GM19099 (cell line): Measurements from ENCODE around the gene ALX4.

ENCODE experiments used
- POLR2A ChIP-seq: IDR thresholded peaks from 3 replicates; pipeline ENCODE4 v1.6.1; 2011; ENCODE audit warnings: low read depth; ENCODE audit not compliant: insufficient read length; ENCODE audit errors: extremely low read depth

The ALX4 gene

DNA sequence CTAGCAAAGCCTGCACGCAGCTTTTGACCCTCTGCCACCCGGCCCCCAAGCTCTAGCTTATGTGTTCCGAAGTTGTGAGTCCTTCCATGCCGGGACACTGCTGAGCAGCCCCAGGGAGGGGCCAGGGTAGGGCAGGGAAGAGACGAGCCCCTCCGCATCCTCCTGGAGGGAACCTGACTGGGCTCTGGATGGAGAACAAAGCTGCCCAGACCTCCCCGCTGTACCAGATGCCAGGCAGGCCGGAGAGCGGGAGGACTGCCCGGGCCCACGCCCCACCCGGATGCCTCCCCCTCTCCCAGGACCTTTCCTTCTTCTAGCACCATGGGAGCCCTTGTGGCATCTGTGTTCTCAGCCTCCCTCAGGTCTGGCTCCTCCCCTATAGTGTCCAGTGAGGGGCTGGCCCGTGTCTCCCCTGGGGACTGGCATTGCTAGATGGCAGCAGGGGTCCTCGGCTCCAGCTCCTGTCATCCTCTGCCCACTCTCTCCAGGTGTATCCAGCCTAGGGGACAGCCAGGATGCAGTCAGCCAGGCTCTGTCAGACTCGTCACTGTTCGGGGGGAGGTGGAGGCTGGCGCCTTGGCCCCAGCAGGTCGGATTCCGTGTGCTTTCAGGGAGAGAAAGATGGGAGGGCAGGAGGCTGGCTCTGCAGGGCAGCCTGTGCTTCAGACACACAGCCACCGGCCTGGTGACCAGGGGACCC, 46.1 kb downstream of the ALX4 start:
- TF ChIP-seq POLR2A = no peak

DNA sequence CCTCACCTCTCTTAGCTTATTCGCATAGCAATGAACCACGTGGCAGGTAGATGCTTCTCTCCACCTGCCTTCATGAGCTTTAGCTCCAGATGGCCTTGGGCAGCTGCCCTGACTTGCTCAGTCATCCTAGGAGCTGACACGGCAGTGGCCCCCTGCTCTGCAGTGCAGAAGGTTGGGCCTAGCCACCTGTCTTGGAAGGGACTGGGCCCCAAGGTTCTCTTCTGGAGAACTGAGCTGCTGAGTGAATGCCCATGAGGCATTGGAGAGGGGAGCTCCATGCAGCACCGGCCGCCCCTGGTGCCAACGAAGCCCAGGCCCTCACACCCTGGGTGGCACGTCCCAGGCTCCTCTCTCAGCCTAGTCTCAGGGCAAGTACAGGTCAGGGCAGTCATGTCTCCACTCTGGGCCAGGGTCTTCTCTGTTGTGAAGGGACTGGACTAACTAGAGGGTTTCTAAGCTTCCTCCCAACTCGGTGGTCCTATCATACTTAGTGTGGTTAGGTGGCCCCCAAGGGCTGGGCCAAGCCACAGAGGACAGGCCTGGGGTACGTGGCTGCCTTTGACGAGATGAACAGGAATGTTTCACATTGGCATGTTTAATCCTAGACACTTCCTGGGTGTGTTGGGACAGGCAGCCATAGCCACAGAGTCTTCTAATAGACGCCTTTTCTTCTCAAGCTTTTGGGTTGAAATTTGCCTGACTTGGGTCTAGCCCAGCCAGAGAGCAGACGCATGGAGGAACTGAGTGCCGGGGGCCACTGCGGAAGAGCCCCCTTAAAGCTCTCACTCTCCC, 47.9 kb downstream of the ALX4 start:
- no peak for TF ChIP-seq POLR2A

DNA sequence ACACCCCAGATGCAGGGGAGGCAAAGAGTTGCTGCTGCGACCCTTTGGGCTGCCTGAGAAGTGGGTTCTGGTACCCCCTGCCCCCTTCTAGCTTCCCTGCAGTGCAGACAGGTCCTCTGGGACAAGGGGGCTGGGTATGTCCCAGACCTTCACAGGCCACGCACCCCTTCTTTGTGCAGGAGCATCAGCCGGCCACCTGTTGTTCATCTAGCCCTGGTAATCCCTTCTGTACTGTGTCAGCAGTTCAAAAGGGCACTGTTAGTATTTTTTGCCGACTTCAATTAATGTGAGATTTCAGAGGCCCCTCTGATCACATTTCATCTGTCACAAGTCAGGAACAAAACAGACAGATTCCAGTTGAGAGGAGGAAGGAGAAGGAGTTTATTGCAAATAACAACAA, 49.9 kb downstream of the ALX4 start:
- no peak for TF ChIP-seq POLR2A

DNA sequence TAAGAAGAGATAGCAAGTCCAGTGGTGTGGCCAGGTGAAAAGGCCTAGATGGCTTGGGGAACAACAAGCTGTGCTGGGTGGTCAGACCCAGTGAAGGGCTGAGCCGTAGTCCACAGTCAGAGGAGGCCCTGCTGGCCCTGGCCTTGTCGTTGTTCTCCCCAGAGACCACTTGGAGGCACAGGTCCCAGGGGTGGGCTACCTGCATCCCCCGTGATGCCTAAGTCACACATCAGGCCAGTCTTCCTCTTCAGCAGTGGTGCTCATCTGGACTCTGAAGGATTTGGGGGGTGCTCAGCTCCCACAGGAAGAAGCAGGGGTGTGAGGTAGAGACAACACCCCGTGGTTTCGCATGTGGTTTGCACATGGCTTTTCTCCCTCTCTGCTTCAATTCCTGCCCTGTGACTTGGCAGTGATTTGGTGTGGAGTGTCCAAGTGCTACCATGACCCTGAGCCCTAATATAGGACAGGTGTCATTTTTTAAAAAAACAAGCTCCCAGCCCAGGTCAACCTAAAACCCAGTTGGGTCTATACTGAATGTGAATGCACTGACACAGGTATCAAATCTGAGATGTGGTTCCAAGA, 51.0 kb downstream of the ALX4 start:
- TF ChIP-seq POLR2A = no peak

DNA sequence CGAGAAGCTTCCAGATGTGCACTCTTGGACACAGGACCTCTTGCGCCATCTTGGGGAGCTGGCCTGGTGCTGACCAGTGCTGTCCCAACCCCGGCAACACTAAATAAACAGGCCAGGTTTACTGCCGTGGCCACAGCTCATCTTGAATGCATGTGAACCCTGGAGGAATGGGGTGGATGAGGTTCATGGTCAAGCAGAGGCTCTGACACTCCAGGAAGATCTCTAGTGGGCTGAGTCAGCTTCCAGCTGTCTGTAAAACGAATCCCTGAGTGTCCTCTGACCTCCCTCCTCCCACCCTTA, 51.8 kb downstream of the ALX4 start:
- TF ChIP-seq POLR2A = no peak

DNA sequence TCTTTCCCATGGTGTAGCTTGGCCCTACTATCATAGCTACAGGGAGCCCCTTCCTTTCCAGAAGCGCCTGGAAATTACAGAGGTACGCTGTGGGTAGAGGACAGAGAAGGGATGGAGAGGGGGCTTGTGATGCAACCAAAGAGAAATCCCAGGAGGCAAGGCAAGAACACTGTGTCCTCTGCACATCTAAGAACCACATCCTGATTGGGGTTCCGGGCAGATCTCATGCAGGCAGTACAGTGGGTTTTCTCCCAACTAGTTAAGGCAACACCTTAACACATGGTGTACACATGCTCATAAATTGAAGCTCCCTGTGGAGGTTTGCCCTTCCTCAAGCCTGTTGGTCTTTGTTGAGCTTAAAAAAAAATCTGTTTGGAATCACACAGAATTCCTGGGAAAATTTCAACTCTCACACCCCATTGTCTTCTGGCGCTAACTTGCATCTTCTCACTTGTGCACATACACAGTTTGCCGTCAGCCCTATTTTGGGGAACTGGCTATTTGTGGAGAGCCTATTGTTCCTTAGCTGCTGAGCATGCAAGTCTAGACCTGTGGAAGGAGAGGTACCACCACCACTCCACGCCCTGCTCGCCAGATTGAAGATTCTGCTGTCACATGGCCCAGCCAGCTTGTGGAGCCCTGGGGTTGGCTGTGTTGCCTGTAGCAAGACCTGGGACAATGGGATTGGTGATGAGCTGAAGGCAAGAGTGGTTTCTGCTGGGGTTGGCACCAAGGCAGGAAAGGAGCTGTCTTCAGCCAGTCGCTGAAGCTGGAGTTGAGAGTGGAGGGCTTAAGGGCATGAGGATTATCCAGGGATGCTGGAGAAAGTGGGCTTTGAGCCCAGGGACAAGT, 52.4 kb downstream of the ALX4 start:
- no peak for TF ChIP-seq POLR2A

DNA sequence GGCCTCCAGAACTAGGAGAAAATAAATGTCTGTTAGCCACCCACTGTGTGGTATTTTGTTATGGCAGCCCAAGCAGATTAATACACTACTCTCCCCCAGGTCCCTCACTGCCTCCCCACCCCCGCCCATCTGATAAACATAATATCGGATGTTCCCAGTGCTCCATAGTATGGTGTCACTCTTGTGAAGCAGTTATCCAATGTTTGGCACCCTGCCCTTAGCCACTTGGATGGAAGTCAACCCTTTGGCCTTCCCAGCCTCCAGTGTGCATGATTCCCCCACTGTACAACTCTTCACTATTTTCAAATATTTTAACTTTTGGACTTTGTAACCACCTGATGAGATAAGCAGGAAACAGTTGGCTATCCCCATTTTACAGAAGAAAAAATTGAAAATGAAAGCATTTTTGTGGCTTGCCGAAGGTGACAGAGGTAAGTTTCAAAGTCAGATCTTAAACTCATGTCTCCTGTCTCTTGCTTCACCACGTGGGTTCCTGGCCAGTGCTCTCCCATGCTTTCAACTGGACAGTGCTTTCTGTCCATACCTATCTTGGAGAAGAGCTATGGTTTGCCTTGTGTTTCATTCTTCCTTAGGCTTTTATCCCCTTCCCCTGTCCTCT, 53.2 kb downstream of the ALX4 start:
- TF ChIP-seq POLR2A = no peak

DNA sequence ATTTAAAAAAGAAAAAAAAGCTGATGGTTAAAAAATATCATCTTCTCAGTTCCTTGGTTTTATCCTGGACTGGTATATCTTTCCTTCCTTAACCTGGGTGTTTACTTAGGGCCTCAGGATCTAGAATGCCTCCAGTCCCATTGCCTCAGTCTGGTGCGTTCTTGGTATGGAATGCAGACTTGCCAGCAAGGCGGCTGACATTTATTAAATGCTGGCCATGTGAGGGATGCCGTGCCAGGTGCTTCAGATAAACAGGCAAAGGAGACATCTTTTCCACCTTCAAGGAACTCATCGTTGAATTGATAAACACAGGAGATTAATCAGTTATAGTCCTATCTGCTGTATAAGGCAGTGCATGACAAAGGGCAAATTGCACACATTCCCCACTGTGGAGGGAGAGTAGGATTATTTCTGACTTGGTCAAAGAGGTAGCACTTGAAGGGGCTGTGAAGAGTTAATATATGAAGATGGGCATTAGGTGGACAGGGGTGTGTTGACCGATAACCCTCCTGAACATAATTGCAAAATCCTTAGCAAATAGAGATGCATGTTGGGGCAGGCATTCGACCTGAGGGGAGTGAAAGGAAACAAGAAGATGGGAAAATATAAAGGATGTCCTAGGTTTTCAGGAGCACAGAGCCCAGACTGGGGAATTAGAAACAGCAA, 54.4 kb downstream of the ALX4 start:
- no peak for TF ChIP-seq POLR2A

DNA sequence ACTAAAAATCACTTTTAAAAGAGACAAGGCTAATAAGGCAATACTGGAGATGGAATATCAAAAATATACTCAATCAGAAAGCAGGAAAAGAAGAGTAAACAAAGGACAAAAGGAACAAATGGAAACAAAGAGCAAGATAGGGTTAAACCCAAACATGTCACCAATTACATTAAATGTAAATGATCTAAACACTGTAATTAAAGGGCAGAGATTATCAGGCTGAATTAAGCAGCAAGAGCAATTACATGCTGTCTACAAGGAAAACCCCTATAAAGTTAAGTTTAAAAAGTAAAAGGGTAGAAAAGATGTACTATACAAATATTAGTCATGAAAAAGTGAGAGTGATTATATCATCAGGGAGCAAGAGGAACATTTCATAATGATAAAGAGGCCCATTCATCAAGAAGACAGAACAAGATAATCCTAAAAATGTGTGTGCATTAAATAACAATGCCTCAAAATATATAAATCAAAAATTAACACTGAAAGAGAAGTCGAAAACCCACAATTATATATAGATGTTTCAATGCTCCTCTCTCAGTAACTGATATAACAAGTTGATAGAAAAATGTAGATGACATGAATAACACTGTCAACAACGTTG, 56.8 kb downstream of the ALX4 start:
- no peak for TF ChIP-seq POLR2A

DNA sequence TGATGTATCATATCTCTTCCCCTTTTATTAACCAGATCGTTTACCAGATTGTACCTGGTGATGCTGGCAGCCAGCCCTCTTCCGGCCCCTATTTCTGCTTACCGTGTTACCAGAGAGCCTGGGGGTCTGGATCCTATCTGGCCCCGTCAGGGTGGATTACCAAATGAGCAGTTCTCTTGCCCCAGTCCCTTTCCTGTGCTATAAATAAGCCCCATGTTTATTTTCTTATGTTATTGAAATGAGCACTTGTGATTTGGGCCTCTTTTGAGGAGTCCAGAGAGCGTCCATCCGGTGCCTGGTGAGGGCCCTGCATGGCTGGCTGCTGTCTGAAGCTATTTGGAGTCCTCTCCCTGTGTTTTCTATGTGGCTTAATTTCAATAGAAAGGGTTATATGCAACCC, 59.5 kb downstream of the ALX4 start:
- no peak for TF ChIP-seq POLR2A

DNA sequence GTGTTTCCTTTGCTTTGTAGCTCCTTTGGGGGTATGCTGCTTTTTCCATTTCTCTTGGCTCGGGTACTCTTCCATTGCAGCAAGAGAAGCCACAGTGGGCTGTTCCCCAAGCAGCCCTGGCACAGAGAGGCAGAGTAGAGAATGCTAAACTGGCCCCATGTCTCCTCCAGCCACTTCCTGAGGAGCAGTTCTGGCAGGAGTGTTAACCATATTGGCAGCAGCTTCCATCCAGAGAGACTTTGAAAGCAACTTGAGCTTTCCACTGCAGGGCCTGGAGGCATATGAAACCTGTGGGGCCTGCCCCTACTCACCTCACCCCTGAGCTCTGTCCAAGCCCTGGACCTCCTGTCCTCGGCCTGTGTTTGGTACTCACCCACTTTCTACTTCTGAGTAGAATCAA, 61.8 kb downstream of the ALX4 start:
- no peak for TF ChIP-seq POLR2A

DNA sequence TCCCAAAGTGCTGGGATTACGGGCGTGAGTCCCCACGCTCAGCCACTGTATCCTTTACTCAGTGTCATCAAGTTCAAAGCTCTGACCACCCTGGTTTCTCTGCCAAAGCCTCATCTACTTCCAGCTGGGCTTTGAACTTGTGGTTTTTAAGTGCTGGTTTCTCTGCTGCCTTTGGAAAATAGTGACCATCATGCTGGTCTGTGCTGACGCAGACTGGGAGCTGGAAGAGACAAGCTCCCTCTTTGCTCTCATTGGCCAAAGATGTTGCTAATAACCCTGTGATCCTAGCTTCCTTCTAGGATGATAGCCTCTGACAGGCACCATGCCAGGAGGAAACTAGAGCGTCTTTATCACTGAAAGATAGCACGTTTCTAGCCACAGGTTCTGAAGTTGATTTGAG, 62.4 kb downstream of the ALX4 start:
- TF ChIP-seq POLR2A = no peak

DNA sequence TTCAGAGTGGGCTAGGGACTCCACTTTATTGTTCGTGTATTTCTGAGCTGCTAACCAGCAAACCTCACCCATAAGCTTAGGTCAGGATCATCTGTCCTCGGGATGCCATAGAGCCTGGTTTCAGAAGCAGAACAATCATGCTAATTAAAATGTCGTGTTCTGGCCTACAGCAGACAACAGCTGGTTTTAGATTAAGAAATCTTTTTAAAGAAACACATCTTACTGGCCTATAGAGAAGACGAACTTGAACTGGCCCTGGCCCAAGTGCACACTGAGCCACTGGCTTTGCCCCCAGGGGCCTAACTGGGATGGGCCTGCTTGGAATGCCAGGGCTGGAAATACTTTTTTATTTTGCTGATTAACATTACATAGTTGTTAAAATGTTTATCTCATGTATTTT, 63.2 kb downstream of the ALX4 start:
- no peak for TF ChIP-seq POLR2A

DNA sequence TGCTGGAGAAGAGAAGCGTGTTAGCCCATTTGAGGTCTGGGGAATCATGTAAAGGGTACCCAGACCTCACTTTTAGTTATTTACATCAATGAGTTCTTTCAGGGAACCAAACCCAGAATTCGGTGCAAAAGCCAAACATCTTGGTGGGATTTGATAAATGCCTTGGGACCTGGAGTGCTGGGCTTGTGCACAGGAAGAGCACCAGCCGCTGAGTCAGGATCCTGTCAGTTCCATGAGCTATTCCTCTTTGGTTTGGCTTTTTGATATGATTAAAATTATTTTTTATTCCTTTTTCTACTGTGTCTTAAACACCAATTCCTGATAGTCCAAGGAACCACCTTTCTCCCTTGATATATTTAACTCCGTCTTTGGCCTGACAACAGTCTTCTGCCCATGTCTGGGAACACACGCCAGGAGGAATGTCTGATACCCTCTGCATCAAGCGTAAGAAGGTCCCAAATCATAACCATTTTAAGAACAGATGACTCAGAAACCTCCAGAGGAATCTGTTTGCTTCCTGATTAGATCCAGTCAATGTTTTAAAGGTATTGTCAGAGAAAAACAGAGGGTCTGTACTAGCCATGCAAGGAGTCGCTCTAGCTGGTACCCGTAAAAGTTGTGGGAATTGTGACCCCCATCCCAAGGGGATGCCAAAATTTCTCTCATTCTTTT, 65.2 kb downstream of the ALX4 start:
- TF ChIP-seq POLR2A = no peak
